SK-N-SH (cell line): ENCODE data around the gene CUEDC1. TPM values are rescaled to one million over a fixed set of nuclear protein-coding genes. Genes with fewer than 3 reads are reported as not detected.

Source experiments
- CTCF ChIA-PET: fragments of 300-600, 350-600 bp; formaldehyde crosslinking; extraction: SDS; loops from one replicate; lab custom pipeline; 2021; lab: Yijun Ruan, JAX
- POLR2A ChIA-PET: fragments of 350-600 bp; sonication (Branson Sonifier 250); formaldehyde crosslinking; extraction: SDS; loops from one replicate; lab custom pipeline; 2020; ENCODE audit warnings: antibody characterized with exemption, inconsistent platforms; lab: Yijun Ruan, JAX
- DNase-seq: peaks from one replicate; pipeline ENCODE4 v3.0.0; 2012
- H2AFZ ChIP-seq: fragments of 200-600 bp; sonication (generic); 2 replicates; pipeline ENCODE4 v1.8.1; 2016; ENCODE audit warnings: antibody characterized with exemption, mild to moderate bottlenecking, low read depth
- H3F3A ChIP-seq: fragments of 200-600 bp; sonication (generic); replicated peaks from 2 replicates; pipeline ENCODE3; 2016; ENCODE audit warnings: antibody characterized with exemption, mild to moderate bottlenecking; ENCODE audit not compliant: insufficient read depth
- H3K27ac ChIP-seq, 2 experiments: fragments of 200-500 bp in 1 of 2; fragments of 200-600 bp in 1 of 2; sonication (Bioruptor generic) in 1 of 2; sonication (generic), shearing (Covaris generic) in 1 of 2; 2 replicates each; pipeline versions ENCODE4 v1.5.1 to v1.6.1; 2014 to 2016; ENCODE audit warnings: low read depth in 2 of 2, inconsistent platforms in 1 of 2, low read length in 1 of 2, mild to moderate bottlenecking in 1 of 2, mixed read lengths in 1 of 2
- H3K27me3 ChIP-seq: fragments of 200-600 bp; sonication (generic), shearing (Covaris generic); 2 replicates; pipeline ENCODE4 v1.6.1; 2016; ENCODE audit warnings: mixed run types; ENCODE audit not compliant: insufficient read depth
- H3K36me3 ChIP-seq, 2 experiments: fragments of 200-500 bp in 1 of 2; fragments of 200-600 bp in 1 of 2; sonication (Bioruptor generic) in 1 of 2; sonication (generic) in 1 of 2; replicated peaks in 1 of 2; 2 replicates each; pipeline versions ENCODE3 to v1.5.1; 2014 to 2016; ENCODE audit warnings: low read length in 1 of 2, mild to moderate bottlenecking in 1 of 2; ENCODE audit not compliant: insufficient read depth in 2 of 2, control insufficient read depth in 1 of 2
- H3K4me1 ChIP-seq, 2 experiments: fragments of 200-500 bp in 1 of 2; fragments of 200-600 bp in 1 of 2; sonication (Bioruptor generic) in 1 of 2; sonication (generic), shearing (Covaris generic) in 1 of 2; 2 replicates each; pipeline versions ENCODE4 v1.5.1 to v1.6.1; 2014 to 2016; ENCODE audit warnings: low read depth in 1 of 2, low read length in 1 of 2, mixed run types in 1 of 2; ENCODE audit not compliant: insufficient read depth in 2 of 2, control insufficient read depth in 1 of 2
- H3K4me2 ChIP-seq: fragments of 200-600 bp; sonication (generic), shearing (Covaris generic); 2 replicates; pipeline ENCODE4 v1.6.1; 2017; ENCODE audit warnings: mixed run types
- H3K4me3 ChIP-seq, 2 experiments: fragments of 200-500 bp in 1 of 2; fragments of 200-600 bp in 1 of 2; sonication (Bioruptor generic) in 1 of 2; sonication (generic), shearing (Covaris generic) in 1 of 2; 2 replicates each; pipeline versions ENCODE4 v1.5.1 to v1.8.1; 2014 to 2016; ENCODE audit warnings: low read depth in 2 of 2, inconsistent platforms in 1 of 2, low read length in 1 of 2, mild to moderate bottlenecking in 1 of 2, mixed read lengths in 1 of 2, moderate library complexity in 1 of 2
- H3K79me2 ChIP-seq: fragments of 200-600 bp; sonication (generic); 2 replicates; pipeline ENCODE4 v1.8.1; 2017; ENCODE audit warnings: mild to moderate bottlenecking; ENCODE audit not compliant: insufficient read depth
- H3K9ac ChIP-seq: fragments of 200-600 bp; sonication (generic); 2 replicates; pipeline ENCODE4 v1.6.1; 2017; ENCODE audit warnings: mixed run types
- H3K9me2 ChIP-seq: fragments of 200-600 bp; sonication (generic); 2 replicates; pipeline ENCODE4 v1.6.1; 2017; ENCODE audit warnings: mixed run types
- H3K9me3 ChIP-seq: fragments of 200-600 bp; sonication (generic); 2 replicates; pipeline ENCODE4 v1.6.1; 2017; ENCODE audit warnings: mixed run types, mild to moderate bottlenecking, moderate library complexity
- H4K20me1 ChIP-seq: fragments of 200-600 bp; sonication (generic); 2 replicates; pipeline ENCODE4 v1.6.1; 2017; ENCODE audit warnings: mild to moderate bottlenecking, mixed run types; ENCODE audit not compliant: insufficient read depth
- ELF1 ChIP-seq: IDR thresholded peaks from 2 replicates; pipeline ENCODE4 v1.4.0; 2012
- EP300 ChIP-seq, 2 experiments: IDR thresholded peaks; 2 replicates each; pipeline versions ENCODE4 v1.4.0 to v1.6.1; 2012; ENCODE audit warnings: borderline replicate concordance in 1 of 2, low read depth in 1 of 2, low read length in 1 of 2
- EZH2phosphoT487 ChIP-seq: fragments of 200-600 bp; sonication (generic); IDR thresholded peaks from 2 replicates; pipeline ENCODE4 v1.6.1; 2017; ENCODE audit warnings: low read depth, mixed run types, mild to moderate bottlenecking, antibody characterized with exemption, moderate library complexity, borderline replicate concordance
- FOXJ3 ChIP-seq: sonication (generic); formaldehyde crosslinking; IDR thresholded peaks from 2 replicates; pipeline ENCODE4 v1.5.1; 2020; ENCODE audit warnings: mild to moderate bottlenecking, missing genetic modification reagents
- MAX ChIP-seq: IDR thresholded peaks from 2 replicates; pipeline ENCODE4 v1.4.0; 2012; ENCODE audit warnings: low read depth
- NRF1 ChIP-seq: IDR thresholded peaks from 2 replicates; pipeline ENCODE4 v1.6.1; 2012; ENCODE audit warnings: low read depth, mild to moderate bottlenecking, low read length
- PBX3 ChIP-seq: IDR thresholded peaks from 2 replicates; pipeline ENCODE4; 2012
- POLR2AphosphoS5 ChIP-seq: IDR thresholded peaks from 2 replicates; pipeline ENCODE4 v1.6.1; 2012; ENCODE audit warnings: low read depth, low read length
- RCOR1 ChIP-seq: fragments of 150-350 bp; IDR thresholded peaks from 2 replicates; pipeline ENCODE4 v1.6.1; 2017; ENCODE audit warnings: antibody characterized with exemption, low read length
- RFX5 ChIP-seq: IDR thresholded peaks from 2 replicates; pipeline ENCODE4 v1.6.1; 2012; ENCODE audit warnings: mild to moderate bottlenecking, improper control_type of control experiment, low read length
- RXRA ChIP-seq: IDR thresholded peaks from 2 replicates; pipeline ENCODE4 v1.4.0; 2012; ENCODE audit warnings: low read depth, mild to moderate bottlenecking, borderline replicate concordance
- SIN3A ChIP-seq: IDR thresholded peaks from 2 replicates; pipeline ENCODE4 v1.6.1; 2012; ENCODE audit warnings: low read depth, mild to moderate bottlenecking, low read length, moderate library complexity, borderline replicate concordance
- TEAD4 ChIP-seq: IDR thresholded peaks from 2 replicates; pipeline ENCODE4 v1.4.0; 2012; ENCODE audit warnings: mild to moderate bottlenecking, borderline replicate concordance; ENCODE audit not compliant: insufficient read depth
- YY1 ChIP-seq: IDR thresholded peaks from 2 replicates; pipeline ENCODE4 v1.4.0; 2012; ENCODE audit warnings: low read depth, mild to moderate bottlenecking
- WGBS: methylation state at CpG from one replicate; pipeline ENCODE4 v1.1.6; 2017; ENCODE audit warnings: low lambda C conversion rate; 5-methylcytosine and 5-hydroxymethylcytosine counted together
- polyA plus RNA-seq, 3 experiments: library from polyadenylated mRNA; depleted of rRNA; stranded (reverse); fragments of >200 nt; gene quantifications; 2 replicates each; pipeline ENCODE4 v1.2.3, GENCODE V29; 2012
- TF ChIP-seq, protein P1 (sequence below): IDR thresholded peaks from 2 replicates; pipeline ENCODE4 v1.4.0; 2012; ENCODE audit warnings: low read depth, borderline replicate concordance
- TF ChIP-seq, protein P2 (sequence below): fragments of 150-350 bp; IDR thresholded peaks from 2 replicates; pipeline ENCODE4 v1.6.1; 2017; ENCODE audit warnings: antibody characterized with exemption, low read length, low read depth, borderline replicate concordance
- TF ChIP-seq, protein P3 (sequence below): IDR thresholded peaks from 2 replicates; pipeline ENCODE4 v1.6.1; 2012; ENCODE audit warnings: mild to moderate bottlenecking, low read depth, low read length, moderate library complexity
- TF ChIP-seq, protein P4 (sequence below): fragments of 150-350 bp; IDR thresholded peaks from 2 replicates; pipeline ENCODE4 v1.6.1; 2016; ENCODE audit warnings: mild to moderate bottlenecking, low read depth, low read length

CUEDC1 gene
- polyA plus RNA-seq, 1 of the 3 experiments (the other 2 are of a cell fraction) = 58.9 TPM

DNA sequence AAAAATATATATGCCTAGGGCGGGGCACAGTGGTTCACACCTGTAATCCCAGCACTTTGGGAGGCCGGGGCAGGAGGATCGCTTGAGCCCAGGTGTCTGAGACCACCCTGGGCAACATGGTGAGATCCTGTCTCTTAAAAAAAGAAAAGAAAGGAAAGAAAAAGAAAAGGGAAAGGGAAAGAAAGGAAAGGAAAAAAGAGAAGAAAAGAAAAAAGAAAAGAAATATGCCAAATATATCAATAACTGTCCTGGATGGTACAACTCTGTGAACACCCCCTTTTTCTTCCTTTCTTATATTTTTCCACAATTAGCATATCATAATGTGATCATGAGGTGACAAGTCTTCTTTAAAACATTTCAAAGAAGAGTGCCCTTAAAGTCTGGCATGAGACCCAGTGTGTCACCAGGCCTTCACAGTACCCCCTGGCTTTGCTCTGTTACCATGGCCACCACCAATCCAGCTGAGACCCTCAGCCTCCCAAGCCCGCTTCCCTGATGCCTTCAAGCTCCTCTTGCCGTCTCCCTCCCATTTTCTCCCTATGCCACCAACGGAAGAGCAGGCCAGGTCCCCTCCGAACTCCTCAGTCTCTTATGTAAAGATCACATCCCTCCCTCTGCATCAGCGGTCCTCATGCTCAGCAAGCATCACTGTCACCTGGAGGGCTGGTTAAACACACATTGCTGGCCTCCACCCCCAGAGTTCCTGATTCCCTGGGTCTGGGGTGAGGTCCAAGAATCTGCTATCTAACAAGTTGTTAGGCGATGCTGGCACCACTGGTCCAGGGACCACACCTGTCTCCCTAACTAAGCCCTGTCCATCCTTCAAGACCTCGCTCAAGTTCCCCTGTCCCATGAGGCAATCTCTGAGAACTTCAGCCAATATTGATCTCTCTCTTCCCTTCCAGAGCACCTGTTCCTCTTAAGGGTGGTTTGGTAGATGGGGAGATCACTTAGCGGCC, 44.5 kb downstream of the CUEDC1 start:
- no peak overlapping the region for H3K4me2 ChIP-seq
- H3K4me3 ChIP-seq = no peak overlapping the region
- no peaks in the 10 kb centered on the region for H3K27me3 ChIP-seq
- no peak overlapping the region for H3K27ac ChIP-seq
- POLR2A ChIA-PET = no interaction called here
- H4K20me1 ChIP-seq = no peaks in the 10 kb centered on the region
- TF ChIP-seq, protein P1, sequence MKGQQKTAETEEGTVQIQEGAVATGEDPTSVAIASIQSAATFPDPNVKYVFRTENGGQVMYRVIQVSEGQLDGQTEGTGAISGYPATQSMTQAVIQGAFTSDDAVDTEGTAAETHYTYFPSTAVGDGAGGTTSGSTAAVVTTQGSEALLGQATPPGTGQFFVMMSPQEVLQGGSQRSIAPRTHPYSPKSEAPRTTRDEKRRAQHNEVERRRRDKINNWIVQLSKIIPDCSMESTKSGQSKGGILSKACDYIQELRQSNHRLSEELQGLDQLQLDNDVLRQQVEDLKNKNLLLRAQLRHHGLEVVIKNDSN = no peak
- TF ChIP-seq EP300 (IDR thresholded peaks at IDR 0.05; ENCODE audit: borderline replicate concordance in 1 of 2, low read depth in 1 of 2, low read length in 1 of 2) (no peak), RFX5 (no peak), EZH2phosphoT487 (no peak), MAX (no peak), SIN3A (no peak), RCOR1 (no peak), YY1 (no peak), FOXJ3 (CRISPR knock-in tag) (no peak), POLR2AphosphoS5 (no peak), ELF1 (no peak), RXRA (no peak), TEAD4 (no peak)
- H3F3A ChIP-seq = peaks cover 12% of the 10 kb centered on the region
- H3K36me3 ChIP-seq = no peaks in the 10 kb centered on the region
- WGBS = 95% methylated on average over 11 of the region's 11 CpGs
- DNase-seq = no peak
- H3K9me3 ChIP-seq = no peaks in the 10 kb centered on the region
- H3K4me1 ChIP-seq = peaks cover 0 to 24% of the 10 kb centered on the region in 2 experiments; a peak in 1 of 4 replicates
- H2AFZ ChIP-seq = no peak overlapping the region
- CTCF ChIA-PET = interaction anchor here (1.7 to 2.1 kb wide), 2 partner anchors 60 to 89 kb away, joined by 3 to 10 read pairs; no protein-coding TSS in a partner anchor
- H3K9me2 ChIP-seq = no peaks in the 10 kb centered on the region
- H3K79me2 ChIP-seq = peaks cover 75% of the 10 kb centered on the region
- no peak overlapping the region for H3K9ac ChIP-seq

DNA sequence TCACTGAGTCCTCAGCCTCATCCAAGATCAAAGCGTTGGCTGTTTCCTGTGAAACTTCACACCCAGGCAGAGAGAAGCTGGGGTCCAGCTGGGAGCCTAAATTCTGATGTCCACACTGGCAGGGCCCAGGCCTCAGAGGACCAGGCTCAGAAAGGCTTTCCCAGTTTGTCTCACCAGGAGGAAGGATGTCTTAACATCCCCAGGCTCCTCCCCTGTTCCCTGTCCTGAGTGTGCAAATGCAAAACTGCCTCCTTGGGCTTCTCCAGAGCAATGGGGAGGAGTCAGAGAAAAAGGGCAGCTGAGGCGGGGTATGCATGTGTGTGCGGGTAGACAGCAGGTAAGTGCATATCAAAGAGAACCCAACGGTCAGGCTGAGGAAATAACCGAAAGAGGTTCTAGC, 45.7 kb downstream of the CUEDC1 start:
- Histone ChIP-seq H3K4me1 (peaks cover 5 to 24% of the 10 kb centered on the region in 2 experiments; a peak in 1 of 4 replicates), H3K9me3 (no peaks in the 10 kb centered on the region), H4K20me1 (no peaks in the 10 kb centered on the region), H3K27me3 (no peaks in the 10 kb centered on the region), H3K79me2 (peaks cover 75% of the 10 kb centered on the region), H3K36me3 (no peaks in the 10 kb centered on the region), H3F3A (peaks cover 12% of the 10 kb centered on the region), H3K27ac (no peak overlapping the region), H2AFZ (no peak overlapping the region), H3K9ac (no peak overlapping the region), H3K4me3 (no peak overlapping the region), H3K9me2 (no peaks in the 10 kb centered on the region), H3K4me2 (no peak overlapping the region)
- no peak for DNase-seq
- CTCF ChIA-PET = interaction anchor here (0.6 to 2.7 kb wide), 5 partner anchors 13 to 90 kb away, joined by 3 to 11 read pairs (median 3); no protein-coding TSS in a partner anchor
- POLR2A ChIA-PET = no interaction called here
- 94% methylated on average over 5 of the region's 5 CpGs for WGBS
- no peak for TF ChIP-seq TEAD4
- TF ChIP-seq, protein P2, sequence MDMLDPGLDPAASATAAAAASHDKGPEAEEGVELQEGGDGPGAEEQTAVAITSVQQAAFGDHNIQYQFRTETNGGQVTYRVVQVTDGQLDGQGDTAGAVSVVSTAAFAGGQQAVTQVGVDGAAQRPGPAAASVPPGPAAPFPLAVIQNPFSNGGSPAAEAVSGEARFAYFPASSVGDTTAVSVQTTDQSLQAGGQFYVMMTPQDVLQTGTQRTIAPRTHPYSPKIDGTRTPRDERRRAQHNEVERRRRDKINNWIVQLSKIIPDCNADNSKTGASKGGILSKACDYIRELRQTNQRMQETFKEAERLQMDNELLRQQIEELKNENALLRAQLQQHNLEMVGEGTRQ = no peak
- TF ChIP-seq, protein P3, sequence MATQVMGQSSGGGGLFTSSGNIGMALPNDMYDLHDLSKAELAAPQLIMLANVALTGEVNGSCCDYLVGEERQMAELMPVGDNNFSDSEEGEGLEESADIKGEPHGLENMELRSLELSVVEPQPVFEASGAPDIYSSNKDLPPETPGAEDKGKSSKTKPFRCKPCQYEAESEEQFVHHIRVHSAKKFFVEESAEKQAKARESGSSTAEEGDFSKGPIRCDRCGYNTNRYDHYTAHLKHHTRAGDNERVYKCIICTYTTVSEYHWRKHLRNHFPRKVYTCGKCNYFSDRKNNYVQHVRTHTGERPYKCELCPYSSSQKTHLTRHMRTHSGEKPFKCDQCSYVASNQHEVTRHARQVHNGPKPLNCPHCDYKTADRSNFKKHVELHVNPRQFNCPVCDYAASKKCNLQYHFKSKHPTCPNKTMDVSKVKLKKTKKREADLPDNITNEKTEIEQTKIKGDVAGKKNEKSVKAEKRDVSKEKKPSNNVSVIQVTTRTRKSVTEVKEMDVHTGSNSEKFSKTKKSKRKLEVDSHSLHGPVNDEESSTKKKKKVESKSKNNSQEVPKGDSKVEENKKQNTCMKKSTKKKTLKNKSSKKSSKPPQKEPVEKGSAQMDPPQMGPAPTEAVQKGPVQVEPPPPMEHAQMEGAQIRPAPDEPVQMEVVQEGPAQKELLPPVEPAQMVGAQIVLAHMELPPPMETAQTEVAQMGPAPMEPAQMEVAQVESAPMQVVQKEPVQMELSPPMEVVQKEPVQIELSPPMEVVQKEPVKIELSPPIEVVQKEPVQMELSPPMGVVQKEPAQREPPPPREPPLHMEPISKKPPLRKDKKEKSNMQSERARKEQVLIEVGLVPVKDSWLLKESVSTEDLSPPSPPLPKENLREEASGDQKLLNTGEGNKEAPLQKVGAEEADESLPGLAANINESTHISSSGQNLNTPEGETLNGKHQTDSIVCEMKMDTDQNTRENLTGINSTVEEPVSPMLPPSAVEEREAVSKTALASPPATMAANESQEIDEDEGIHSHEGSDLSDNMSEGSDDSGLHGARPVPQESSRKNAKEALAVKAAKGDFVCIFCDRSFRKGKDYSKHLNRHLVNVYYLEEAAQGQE = no peak
- no peak for TF ChIP-seq PBX3
- TF ChIP-seq FOXJ3 (CRISPR knock-in tag) = no peak
- TF ChIP-seq, protein P4, sequence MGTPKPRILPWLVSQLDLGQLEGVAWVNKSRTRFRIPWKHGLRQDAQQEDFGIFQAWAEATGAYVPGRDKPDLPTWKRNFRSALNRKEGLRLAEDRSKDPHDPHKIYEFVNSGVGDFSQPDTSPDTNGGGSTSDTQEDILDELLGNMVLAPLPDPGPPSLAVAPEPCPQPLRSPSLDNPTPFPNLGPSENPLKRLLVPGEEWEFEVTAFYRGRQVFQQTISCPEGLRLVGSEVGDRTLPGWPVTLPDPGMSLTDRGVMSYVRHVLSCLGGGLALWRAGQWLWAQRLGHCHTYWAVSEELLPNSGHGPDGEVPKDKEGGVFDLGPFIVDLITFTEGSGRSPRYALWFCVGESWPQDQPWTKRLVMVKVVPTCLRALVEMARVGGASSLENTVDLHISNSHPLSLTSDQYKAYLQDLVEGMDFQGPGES = no peak
- no peak for TF ChIP-seq NRF1
